K562 (cell line): ENCODE measurements around the gene TAF1D. TPM values are rescaled to one million over a fixed set of nuclear protein-coding genes. Genes with fewer than 3 reads are reported as not detected.
A peak's percentile ranks its signal among the peaks of the same experiment; 100 is the strongest.

Experiments used
- BRF1 ChIP-seq: IDR thresholded peaks from 3 replicates; pipeline ENCODE4 v1.6.1; 2011; ENCODE audit warnings: borderline replicate concordance, mild to moderate bottlenecking; ENCODE audit not compliant: insufficient read length; ENCODE audit errors: extremely low read depth
- CREM ChIP-seq: IDR thresholded peaks from 2 replicates; pipeline ENCODE4 v1.6.1; 2014; ENCODE audit warnings: antibody characterized with exemption, low read depth
- ESRRA ChIP-seq: fragments of 450-650 bp; IDR thresholded peaks from 2 replicates; pipeline ENCODE4 v1.6.1; 2014; ENCODE audit warnings: low read depth, mild to moderate bottlenecking, moderate library complexity, borderline replicate concordance
- FUS ChIP-seq: fragments of 200-400 bp; formaldehyde crosslinking; optimal IDR thresholded peaks from 2 replicates; pipeline ENCODE3; 2017; ENCODE audit warnings: low read depth, low read length
- KAT7 ChIP-seq: sonication (generic); formaldehyde crosslinking; IDR thresholded peaks from 2 replicates; pipeline ENCODE4 v1.8.0; 2022; ENCODE audit warnings: missing genetic modification reagents, mild to moderate bottlenecking, borderline replicate concordance
- L3MBTL2 ChIP-seq: fragments of 450-650 bp; IDR thresholded peaks from 2 replicates; pipeline ENCODE4 v1.6.1; 2016; ENCODE audit warnings: mild to moderate bottlenecking, moderate library complexity
- PRPF4 ChIP-seq: fragments of 200-400 bp; formaldehyde crosslinking; IDR thresholded peaks from one replicate; pipeline ENCODE4 v1.6.1; 2017; ENCODE audit warnings: low read length, low read depth, mild to moderate bottlenecking; ENCODE audit not compliant: insufficient read depth, poor library complexity, severe bottlenecking
- RB1 ChIP-seq: fragments of 450-650 bp; IDR thresholded peaks from 2 replicates; pipeline ENCODE4 v1.6.1; 2017; ENCODE audit warnings: low read depth, mild to moderate bottlenecking
- SIN3A ChIP-seq, 2 experiments: fragments of 150-350 bp in 1 of 2; IDR thresholded peaks; 2 replicates each; pipeline ENCODE4 v1.6.1; 2011 to 2016; ENCODE audit warnings: borderline replicate concordance in 2 of 2, low read depth in 2 of 2, low read length in 2 of 2, mild to moderate bottlenecking in 2 of 2, moderate library complexity in 2 of 2; ENCODE audit not compliant: control insufficient read depth in 1 of 2
- SMARCE1 ChIP-seq: fragments of 450-650 bp; IDR thresholded peaks from 2 replicates; pipeline ENCODE4 v1.7.1; 2016; ENCODE audit warnings: mild to moderate bottlenecking
- SNRNP70 ChIP-seq: fragments of 200-400 bp; formaldehyde crosslinking; optimal IDR thresholded peaks from 2 replicates; pipeline ENCODE3; 2017; ENCODE audit warnings: low read depth, low read length
- STAG1 ChIP-seq: sonication (generic); formaldehyde crosslinking; IDR thresholded peaks from 2 replicates; pipeline ENCODE4 v1.5.0; 2020; ENCODE audit warnings: missing genetic modification reagents, borderline replicate concordance
- ZFP30 ChIP-seq: fragments of 250-450 bp; sonication (Bioruptor Pico); IDR thresholded peaks from 2 replicates; pipeline ENCODE4 v1.8.0; 2022; ENCODE audit warnings: moderate library complexity, mild to moderate bottlenecking, inconsistent platforms, borderline replicate concordance
- ZNF3 ChIP-seq: fragments of 250-450 bp; sonication (Bioruptor Pico); IDR thresholded peaks from 2 replicates; pipeline ENCODE4 v1.5.0; 2021; ENCODE audit warnings: mild to moderate bottlenecking, moderate library complexity
- polyA plus RNA-seq, 8 experiments: library from polyadenylated mRNA; depleted of rRNA in 4 of 8; stranded (reverse) in 5 of 8; unstranded in 3 of 8; fragments of >200 nt; fragmentation: Nextera tagmentation in 2 of 8; fragmentation: Illumina TruSeq in 1 of 8; extraction: Ambion mirVana in 2 of 8; extraction: Trizol in 1 of 8; gene quantifications; 2 replicates each; pipeline versions ENCODE4 v1.2.1 to v1.2.3, GENCODE V29; 2011 to 2014; ENCODE audit warnings: inconsistent platforms in 1 of 8, missing spikeins in 1 of 8
- total RNA-seq, 7 experiments: library from RNA; depleted of rRNA in 6 of 7; stranded (reverse); fragments of >200 nt in 6 of 7; fragmentation: Illumina TruSeq in 2 of 7; extraction: Trizol in 2 of 7; gene quantifications; 2 replicates each; pipeline versions ENCODE4 v1.2.1 to v1.2.3, GENCODE V29; 2011 to 2021; ENCODE audit warnings: low replicate concordance in 1 of 7
- TF ChIP-seq, protein P1 (sequence below): fragments of 450-650 bp; IDR thresholded peaks from 2 replicates; pipeline ENCODE4 v1.6.1; 2018; ENCODE audit not compliant: partially characterized antibody
- TF ChIP-seq, protein P2 (sequence below): sonication (generic); formaldehyde crosslinking; IDR thresholded peaks from 2 replicates; pipeline ENCODE4 v1.8.0; 2022; ENCODE audit warnings: mild to moderate bottlenecking, missing genetic modification reagents
- TF ChIP-seq, protein P3 (sequence below): fragments of 200-800 bp; sonication (Bioruptor generic); IDR thresholded peaks from 2 replicates; pipeline ENCODE4 v1.6.1; 2017; ENCODE audit warnings: missing genetic modification characterization, missing compliant biosample characterization
- TF ChIP-seq, protein P4 (sequence below): fragments of 250-450 bp; sonication (Bioruptor Pico); IDR thresholded peaks from 2 replicates; pipeline ENCODE4 v1.5.0; 2021
- TF ChIP-seq, protein P5 (sequence below), 3 experiments: IDR thresholded peaks in 2 of 3; conservative IDR thresholded peaks in 1 of 3; 2 replicates each; pipeline ENCODE4 v1.5.1; 2011 to 2012; ENCODE audit warnings: low read length in 3 of 3, mild to moderate bottlenecking in 3 of 3, control low read depth in 2 of 3, improper control_type of control experiment in 1 of 3, inconsistent platforms in 1 of 3, low read depth in 1 of 3, mixed read lengths in 1 of 3, moderate library complexity in 1 of 3; ENCODE audit not compliant: insufficient read depth in 2 of 3

TAF1D gene
- total and polyA plus RNA-seq, 9 of the 15 experiments (the other 6 are each of a cell fraction or from before 2014, with no cell fraction given), result 122 to 347 (median 250) TPM

DNA sequence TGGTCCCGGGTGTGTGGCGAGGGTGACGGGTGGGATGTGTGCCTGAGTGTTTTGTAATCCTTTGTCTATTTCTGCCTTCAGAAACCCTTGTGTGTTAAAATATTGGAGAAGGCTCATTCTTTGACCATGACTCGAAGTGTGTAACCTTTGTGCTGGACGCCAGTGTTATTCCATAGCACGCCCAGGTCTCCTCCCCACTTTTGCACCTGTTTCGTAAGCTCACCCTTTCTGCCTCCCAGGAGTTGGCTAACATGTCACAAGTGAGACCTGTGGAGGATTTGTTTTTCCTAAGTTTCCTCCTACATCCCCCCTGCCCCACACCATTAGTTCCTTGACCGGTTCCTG, 559 bp upstream of the TAF1D start (continued):
- no peak for TF ChIP-seq STAG1 (CRISPR knock-in tag)
- TF ChIP-seq SNRNP70, result no peak
- TF ChIP-seq SMARCE1, result 0 out of 2 replicates have a peak, but pooled peaks have one; percentile 14
- TF ChIP-seq SIN3A (IDR thresholded peaks at IDR 0.05; ENCODE audit: borderline replicate concordance in 2 of 2, control insufficient read depth in 1 of 2, low read depth in 2 of 2, low read length in 2 of 2), result 0 out of 4 replicates have a peak, but pooled peaks of 1 of the 2 experiments have one; percentile 8
- TF ChIP-seq, protein P1, sequence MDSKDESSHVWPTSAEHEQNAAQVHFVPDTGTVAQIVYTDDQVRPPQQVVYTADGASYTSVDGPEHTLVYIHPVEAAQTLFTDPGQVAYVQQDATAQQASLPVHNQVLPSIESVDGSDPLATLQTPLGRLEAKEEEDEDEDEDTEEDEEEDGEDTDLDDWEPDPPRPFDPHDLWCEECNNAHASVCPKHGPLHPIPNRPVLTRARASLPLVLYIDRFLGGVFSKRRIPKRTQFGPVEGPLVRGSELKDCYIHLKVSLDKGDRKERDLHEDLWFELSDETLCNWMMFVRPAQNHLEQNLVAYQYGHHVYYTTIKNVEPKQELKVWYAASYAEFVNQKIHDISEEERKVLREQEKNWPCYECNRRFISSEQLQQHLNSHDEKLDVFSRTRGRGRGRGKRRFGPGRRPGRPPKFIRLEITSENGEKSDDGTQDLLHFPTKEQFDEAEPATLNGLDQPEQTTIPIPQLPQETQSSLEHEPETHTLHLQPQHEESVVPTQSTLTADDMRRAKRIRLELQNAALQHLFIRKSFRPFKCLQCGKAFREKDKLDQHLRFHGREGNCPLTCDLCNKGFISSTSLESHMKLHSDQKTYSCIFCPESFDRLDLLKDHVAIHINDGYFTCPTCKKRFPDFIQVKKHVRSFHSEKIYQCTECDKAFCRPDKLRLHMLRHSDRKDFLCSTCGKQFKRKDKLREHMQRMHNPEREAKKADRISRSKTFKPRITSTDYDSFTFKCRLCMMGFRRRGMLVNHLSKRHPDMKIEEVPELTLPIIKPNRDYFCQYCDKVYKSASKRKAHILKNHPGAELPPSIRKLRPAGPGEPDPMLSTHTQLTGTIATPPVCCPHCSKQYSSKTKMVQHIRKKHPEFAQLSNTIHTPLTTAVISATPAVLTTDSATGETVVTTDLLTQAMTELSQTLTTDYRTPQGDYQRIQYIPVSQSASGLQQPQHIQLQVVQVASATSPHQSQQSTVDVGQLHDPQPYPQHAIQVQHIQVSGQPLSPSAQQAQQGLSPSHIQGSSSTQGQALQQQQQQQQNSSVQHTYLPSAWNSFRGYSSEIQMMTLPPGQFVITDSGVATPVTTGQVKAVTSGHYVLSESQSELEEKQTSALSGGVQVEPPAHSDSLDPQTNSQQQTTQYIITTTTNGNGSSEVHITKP, result peak; percentile 84
- no peak for TF ChIP-seq FUS
- 0 out of 2 replicates have a peak, but pooled peaks have one; percentile 6 for TF ChIP-seq RB1
- TF ChIP-seq, protein P2, sequence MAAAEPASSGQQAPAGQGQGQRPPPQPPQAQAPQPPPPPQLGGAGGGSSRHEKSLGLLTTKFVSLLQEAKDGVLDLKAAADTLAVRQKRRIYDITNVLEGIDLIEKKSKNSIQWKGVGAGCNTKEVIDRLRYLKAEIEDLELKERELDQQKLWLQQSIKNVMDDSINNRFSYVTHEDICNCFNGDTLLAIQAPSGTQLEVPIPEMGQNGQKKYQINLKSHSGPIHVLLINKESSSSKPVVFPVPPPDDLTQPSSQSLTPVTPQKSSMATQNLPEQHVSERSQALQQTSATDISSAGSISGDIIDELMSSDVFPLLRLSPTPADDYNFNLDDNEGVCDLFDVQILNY (CRISPR knock-in tag), result no peak
- TF ChIP-seq, protein P3, sequence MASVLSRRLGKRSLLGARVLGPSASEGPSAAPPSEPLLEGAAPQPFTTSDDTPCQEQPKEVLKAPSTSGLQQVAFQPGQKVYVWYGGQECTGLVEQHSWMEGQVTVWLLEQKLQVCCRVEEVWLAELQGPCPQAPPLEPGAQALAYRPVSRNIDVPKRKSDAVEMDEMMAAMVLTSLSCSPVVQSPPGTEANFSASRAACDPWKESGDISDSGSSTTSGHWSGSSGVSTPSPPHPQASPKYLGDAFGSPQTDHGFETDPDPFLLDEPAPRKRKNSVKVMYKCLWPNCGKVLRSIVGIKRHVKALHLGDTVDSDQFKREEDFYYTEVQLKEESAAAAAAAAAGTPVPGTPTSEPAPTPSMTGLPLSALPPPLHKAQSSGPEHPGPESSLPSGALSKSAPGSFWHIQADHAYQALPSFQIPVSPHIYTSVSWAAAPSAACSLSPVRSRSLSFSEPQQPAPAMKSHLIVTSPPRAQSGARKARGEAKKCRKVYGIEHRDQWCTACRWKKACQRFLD, result 0 out of 2 replicates have a peak, but pooled peaks have one; percentile 1
- TF ChIP-seq PRPF4, result no peak
- TF ChIP-seq L3MBTL2, result no peak
- TF ChIP-seq, protein P4, sequence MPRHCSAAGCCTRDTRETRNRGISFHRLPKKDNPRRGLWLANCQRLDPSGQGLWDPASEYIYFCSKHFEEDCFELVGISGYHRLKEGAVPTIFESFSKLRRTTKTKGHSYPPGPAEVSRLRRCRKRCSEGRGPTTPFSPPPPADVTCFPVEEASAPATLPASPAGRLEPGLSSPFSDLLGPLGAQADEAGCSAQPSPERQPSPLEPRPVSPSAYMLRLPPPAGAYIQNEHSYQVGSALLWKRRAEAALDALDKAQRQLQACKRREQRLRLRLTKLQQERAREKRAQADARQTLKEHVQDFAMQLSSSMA, result no peak
- no peak for TF ChIP-seq ZNF3 (CRISPR knock-in tag)
- no peak for TF ChIP-seq ESRRA
- TF ChIP-seq, protein P5, sequence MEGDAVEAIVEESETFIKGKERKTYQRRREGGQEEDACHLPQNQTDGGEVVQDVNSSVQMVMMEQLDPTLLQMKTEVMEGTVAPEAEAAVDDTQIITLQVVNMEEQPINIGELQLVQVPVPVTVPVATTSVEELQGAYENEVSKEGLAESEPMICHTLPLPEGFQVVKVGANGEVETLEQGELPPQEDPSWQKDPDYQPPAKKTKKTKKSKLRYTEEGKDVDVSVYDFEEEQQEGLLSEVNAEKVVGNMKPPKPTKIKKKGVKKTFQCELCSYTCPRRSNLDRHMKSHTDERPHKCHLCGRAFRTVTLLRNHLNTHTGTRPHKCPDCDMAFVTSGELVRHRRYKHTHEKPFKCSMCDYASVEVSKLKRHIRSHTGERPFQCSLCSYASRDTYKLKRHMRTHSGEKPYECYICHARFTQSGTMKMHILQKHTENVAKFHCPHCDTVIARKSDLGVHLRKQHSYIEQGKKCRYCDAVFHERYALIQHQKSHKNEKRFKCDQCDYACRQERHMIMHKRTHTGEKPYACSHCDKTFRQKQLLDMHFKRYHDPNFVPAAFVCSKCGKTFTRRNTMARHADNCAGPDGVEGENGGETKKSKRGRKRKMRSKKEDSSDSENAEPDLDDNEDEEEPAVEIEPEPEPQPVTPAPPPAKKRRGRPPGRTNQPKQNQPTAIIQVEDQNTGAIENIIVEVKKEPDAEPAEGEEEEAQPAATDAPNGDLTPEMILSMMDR (IDR thresholded peaks at IDR 0.05 in 2 of 3, conservative IDR thresholded peaks at IDR 0.05 in 1 of 3; ENCODE audit: insufficient read depth in 2 of 3, low read depth in 1 of 3, low read length in 3 of 3), result 0 out of 6 replicates have a peak, but pooled peaks of 1 of the 3 experiments have one; percentile 2
- TF ChIP-seq BRF1, result no peak
- no peak for TF ChIP-seq CREM
- TF ChIP-seq KAT7 (CRISPR knock-in tag), result peak; percentile 77; the same call in 1 of the 2 replicates
- no peak for TF ChIP-seq ZFP30 (CRISPR knock-in tag)
